ENCODE results near the gene ATP1B3.
"Not testable (repeated sequence)": the region's sequence is repeated elsewhere in the genome, so short reads cannot be mapped to it uniquely, and the experiment has no call there.

Gene ATP1B3

DNA sequence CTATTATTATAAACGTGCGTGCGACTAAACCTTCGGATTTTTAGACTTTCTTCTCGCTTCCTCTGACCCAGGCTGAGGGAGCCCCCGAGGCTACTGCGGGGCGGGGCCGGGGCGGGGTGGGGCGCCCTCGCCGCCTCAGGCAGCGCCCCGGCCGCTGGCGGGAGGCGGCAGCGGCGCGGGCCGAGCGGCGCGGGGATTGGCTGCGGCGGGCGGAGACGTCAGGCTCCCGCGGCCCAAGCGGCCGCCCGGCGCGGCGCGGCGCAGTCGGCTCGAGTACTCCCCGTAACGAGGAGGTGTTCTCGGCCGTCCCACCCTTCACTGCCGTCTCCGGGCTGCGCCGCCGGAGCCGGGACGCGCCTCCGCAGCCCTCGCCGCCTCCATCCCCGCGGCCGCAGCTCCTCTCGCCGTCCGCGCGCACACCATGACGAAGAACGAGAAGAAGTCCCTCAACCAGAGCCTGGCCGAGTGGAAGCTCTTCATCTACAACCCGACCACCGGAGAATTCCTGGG lies at the start of gene ATP1B3:
TSS of gene ATP1B3 (plus strand) at position 263 of the 510 bp plus-strand sequence. CDS start at position 422, 159 bp downstream.
- peak; percentile 80 to 81 for ATAC-seq

DNA sequence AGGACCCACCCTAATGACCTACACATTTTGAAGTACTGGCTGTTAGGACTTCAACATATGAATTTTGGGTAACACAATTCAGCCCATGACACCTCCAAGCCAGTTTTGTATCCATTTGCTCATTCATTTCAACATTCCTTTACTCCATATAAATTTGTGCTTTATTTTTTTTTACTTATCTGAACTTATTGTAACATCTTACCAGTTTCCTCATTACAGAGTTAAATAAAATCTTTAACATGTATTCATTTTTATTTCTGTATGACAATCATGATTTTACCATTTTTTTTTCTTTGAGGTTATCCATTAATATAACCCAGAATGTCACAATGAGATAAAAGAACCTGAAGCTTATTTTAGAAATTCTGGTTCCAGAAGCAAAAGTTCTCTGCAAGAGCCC lies 48.0 kb upstream of the ATP1B3 start:
- ATAC-seq: no peak

DNA sequence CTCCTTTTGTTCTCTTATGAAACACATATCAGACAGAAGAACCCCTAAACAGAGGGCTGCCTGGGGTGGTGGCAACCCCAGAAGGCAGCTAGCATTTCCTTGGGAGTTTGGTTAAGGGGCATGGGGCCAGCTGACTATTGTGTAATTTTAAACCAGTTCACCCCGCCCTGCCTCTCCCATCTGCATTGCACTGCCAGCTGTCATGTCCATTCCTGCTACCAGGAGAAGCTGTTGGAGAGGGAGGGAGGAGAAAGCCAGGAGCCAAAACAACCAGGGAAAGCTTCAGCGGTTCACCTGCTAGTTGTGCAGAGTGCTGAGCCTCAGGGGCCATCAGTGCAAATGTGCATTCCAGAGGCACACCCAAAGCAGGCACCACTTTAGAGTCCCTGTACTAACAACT lies 47.6 kb upstream of the ATP1B3 start:
- ATAC-seq: no peak

DNA sequence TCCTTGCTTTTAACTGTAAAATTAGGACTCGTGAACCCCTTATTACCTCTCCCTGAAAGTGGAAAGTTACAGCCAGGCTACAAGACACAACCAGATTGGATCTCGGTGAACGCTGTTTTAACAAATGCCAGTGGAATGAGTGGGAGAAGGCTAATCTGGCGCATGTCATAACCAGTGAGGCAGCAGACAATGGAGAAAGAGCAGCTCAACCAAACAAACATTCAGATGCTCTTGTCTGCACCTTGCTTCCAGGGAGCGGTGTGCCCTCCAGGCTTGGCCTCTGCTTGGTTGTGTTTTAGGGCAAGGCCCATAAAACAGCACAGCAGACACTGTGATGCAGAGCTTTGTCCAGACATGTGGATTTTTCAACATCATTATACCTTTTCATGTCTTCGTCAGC lies 45.9 kb upstream of the ATP1B3 start:
- no peak for ATAC-seq

DNA sequence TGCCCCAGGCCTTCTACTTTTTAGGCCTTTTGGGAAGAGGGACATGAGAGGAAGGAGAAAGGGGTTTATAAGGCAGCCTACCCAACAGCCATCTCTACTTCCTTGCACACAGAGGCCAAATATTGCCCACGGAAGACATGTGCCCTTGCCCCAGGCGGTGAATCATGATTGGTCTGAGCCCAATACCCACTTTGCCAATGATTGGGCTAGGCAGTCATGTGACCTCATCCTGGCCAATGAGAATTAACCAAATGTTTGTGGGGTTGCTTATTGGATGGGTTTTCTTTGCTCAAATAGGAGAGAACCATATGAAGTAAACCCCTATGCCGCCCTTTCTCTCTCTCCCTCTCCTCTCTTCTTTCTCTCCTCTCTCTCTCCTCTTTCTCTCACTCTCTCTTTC lies 42.2 kb upstream of the ATP1B3 start:
- ATAC-seq: no peak

DNA sequence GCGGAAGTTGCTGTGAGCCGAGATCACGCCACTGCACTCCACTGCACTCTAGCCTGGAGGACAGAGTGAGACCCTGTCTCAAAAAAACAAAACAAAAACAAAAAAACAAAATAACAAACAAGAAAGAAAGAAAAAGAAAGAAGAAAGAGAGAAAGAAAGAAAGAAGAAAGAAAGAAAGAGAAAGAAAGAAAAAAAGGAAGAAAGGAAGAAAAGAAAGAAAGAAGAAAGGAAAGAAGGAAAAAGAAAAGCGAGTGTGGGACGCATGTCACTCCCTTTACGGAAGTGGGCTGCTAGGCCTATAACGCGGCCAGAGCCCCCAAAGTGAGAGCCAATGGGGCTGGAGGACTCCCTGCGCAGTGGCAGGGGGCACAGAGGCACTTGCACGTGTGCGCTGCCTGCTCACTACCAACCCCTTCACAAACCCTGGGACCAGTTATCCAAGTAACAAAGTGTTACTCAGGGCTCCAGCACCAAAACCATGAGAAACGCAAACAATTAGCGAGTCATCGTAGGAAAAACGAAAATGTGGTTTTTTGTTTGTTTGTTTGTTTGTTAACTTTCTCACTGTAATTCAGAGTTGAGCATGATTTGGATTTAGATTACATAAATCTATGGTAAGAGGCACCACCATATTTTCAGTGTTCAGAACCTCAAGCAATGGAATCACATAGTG lies 40.8 kb upstream of the ATP1B3 start:
- ATAC-seq: no peak

DNA sequence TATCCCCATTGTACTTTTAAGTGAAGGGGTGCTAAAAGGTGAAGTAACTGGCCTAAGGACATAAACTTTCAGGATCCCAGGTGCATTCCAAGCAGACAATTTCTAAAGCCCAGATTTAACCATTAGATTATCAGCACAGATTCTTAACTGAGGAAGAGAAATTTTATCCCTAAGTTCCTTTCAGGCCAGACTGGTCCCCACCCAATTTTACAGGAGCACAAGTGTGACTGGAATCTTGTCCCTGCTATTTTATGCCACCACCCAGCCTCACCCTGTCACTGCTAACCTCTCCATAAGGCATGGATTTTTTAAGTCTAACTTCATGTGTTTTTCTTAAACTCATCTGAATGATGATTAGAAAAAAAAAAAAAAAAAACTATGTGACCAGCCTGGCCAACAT lies 37.1 kb upstream of the ATP1B3 start:
- ATAC-seq: no peak

DNA sequence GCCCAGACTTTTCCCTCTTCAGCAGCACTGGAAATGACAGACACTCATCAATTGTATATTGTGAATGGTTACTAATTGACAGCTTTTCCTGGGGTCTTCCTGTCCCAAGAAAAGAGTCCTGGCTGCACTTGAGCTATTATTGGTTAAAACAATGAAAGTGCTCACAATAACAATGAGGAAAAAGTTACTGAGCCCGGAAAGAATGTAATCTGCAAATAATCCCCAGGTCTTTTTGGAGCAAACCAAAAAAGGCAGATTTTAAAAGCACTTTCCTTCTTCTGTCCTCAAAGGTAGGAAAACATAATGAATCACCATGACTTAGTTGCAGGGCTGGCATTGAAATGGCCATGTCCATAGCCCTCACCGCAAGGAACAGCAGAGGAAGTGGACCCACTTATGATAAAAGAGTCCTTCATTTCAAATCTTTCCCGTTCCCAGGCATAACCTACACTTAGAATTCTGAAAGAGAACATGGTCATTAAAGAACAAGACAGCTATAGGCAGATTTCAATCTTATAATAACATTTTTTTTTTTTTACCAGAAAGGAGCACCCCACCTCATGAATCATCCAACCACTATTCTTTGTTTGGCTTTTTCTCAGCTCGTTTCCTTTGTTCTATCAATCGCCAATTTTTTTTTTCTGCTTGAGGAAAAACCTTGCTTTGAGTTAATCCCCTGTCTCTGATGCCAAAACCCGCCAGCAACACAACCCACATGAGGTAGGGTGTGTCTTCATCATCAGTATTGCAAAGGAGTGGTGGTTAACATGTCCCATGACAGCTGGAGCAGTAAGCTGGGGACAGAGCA lies 35.5 kb upstream of the ATP1B3 start:
- ATAC-seq: no peak

DNA sequence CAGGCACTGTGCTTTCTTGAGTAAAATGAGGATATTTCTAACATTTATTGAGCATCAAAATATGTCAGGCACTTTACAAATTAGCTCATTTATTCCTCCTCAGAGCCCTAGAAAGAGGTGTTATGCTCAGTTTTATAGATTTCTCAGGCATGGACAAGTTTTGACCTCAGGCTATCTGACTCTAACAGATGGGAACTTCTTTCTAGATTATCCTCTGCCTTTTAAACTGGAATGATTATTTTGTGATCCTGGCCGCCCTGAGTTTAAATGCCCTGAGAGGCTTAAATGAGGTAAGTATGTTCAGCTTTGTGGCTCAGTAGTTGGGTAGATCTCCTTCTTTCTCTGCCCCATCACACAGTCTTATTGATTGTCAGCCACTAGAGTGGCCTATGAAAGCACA lies 32.3 kb upstream of the ATP1B3 start:
- ATAC-seq: no peak

DNA sequence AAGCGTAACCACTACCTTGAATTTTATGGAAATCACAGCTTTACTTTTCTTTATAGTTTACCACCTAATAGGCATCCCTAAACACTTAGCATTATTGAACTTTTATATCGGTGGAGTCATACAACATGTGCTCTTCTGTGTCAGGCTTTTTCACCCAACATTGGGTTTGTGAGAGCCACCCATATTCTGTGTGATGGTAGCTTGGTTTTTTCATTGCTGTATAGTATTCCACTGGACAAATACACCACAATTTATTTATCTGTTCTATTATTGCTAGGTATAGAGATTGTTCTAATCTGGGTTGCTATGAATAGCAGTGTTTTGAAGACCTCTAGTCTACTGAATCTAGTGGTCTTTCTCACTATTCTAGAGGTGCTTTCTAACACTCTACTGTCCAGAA lies 31.6 kb upstream of the ATP1B3 start:
- ATAC-seq: no peak

DNA sequence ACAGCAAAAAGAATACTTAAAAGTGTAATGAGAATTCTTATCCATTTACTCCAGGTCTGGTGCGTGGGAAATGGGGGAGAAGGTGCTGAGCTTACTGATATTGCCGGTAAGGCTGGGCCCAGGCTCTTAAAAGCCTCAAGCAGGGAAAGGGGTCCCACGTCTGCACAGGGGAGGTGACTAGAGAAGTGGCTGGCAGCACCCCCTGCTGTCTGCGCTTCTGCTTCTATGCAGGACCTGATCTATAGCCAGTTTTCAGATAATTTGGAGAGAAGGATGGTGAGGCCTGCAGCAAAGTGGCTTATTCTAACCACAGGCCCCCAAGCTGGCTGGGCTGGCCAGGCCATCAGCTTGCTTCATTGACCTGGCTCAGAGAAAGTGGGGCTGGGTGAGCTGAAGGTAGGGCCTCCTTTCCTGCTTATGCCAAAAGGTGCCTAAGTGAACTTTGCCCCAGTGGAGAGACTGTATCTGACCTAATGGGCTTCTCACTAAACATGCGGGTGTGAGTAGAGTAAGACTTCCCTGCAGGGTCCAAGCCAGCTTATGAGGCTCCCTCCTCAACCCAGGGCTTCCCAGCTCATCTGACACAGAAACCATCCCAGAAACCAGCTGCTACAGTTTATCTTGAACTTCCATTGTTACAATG lies 30.9 kb upstream of the ATP1B3 start:
- peak in 1 of 2 donors; percentile 41 for ATAC-seq

GRCh38 chr3:141846050-141846433 lies 30.4 kb upstream of the ATP1B3 start:
- no peak for ATAC-seq

DNA sequence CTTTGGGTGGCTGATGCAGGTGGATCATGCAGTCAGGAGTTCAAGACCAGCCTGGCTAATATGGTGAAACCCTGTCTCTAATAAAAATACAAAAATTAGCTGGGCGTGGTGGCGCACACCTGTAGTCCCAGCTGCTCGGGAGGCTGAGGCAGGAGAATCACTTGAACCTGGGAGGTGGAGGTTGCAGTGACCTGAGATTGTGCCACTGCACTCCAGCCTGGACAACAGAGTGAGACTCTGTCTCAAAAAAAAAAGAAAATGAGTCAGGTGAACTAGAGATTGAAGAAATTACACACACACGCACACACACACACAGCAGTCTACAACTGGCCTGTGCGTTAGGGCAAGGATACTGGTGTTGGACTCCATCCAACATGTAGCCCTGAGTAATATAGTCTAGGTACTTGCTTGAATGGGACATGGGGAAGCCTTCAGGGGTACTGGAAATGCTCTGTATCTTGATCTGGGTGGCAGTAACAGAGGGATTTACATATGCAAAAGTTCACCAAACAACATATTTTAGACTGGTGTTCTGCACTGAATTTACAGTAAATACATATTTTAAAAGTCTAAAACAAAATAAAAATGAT lies 28.2 kb upstream of the ATP1B3 start:
- not testable (repeated sequence) for ATAC-seq

DNA sequence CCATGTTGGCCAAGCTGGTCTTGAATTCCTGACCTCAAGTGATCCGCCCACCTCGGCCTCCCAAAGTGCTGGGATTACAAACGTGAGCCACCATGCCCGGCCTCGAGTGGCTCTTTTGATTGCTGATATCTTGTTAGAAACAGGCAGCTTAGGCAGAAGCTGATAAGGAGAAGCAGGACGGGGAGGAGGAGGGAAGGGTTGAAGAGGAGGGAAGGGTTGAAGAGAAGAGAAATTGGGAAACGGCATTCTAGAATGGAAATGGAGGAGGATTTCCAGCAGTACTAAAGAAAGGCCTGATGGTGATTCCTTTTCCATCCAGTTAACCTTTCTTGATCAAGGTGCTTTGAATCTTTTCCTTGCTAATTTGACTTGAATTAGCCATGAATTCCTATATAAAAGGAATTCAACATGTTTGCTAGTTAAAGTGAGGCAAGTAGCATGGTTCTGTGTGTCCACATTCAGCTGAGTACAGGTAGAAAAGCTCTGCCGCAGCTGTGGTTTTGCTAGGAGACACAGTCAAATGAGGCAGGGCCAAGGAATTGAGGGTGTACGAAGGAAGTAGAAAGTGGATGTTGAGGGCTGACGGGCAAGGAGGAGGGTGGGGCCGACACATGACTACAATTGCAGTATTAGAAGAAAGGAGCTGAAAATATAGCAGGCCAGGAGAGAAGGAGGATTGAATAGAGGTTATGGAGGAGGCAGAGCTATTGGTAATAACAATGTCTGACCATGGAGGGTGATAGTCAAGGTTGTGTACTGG lies 27.2 kb upstream of the ATP1B3 start:
- ATAC-seq: no peak

DNA sequence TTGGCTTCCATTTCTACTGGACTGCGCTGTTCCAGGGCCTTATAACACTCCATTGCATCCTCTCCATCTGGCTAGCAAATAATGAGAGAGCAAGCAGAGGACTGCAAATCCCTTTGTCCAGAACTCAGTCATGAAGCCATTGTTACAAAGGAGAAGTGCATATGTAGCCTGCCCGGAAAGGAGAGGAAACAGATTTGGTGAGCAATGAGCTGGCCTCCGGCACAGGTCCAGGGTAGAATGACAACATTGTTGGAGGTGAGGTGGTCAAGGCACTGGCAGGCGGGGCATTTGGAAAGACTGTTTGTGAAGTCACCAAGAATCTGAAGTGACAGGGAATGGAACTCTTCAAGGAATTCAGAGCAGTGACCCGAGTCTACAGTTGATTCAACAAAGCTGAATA lies 25.0 kb upstream of the ATP1B3 start:
- no peak for ATAC-seq

GRCh38 chr3:141853081-141853601 lies 23.3 kb upstream of the ATP1B3 start:
- ATAC-seq: no peak

- no peak for ATAC-seq
Observed at GRCh38 chr3:141853629-141854168, 22.7 kb upstream of the ATP1B3 start.

- no peak for ATAC-seq
Observed at GRCh38 chr3:141854599-141854998, 21.8 kb upstream of the ATP1B3 start.

DNA sequence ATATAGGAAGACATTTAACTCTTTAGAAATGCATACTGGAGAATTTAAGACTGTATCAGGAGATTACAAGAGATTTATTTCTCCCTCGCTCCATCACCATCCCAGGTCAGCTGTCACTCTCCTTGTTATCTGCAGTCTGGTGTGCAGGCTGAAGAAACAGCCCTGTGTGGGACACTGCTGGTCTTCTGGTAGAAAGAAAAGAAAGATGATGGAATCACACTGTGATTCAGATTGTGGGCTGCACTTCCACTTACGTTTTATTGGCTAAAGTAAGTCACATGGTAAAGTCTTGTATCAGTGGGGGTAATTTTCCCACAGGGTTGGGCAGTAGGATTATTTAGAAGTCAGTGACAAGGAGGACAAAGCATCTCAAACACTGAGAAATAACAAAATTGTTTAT lies 18.1 kb upstream of the ATP1B3 start:
- ATAC-seq: no peak

DNA sequence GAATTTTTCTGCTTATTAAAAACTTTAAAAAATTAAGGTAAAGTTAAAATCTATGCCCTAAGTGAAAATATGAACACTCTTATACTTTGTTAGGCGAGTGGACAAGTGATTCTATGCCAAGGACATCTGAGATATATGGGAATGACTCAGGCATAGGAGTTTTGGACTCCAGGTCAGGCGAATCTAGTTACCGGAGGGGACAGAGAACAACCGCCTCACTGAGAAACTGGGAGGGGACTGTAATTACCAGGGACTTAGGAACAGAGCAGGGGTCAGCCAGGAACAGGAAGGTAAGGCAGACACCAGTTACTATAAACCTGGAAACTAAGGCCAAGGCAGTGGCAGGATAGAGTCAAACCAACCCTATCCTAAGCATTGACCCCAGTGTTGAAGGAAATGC lies 16.8 kb upstream of the ATP1B3 start:
- no peak for ATAC-seq

DNA sequence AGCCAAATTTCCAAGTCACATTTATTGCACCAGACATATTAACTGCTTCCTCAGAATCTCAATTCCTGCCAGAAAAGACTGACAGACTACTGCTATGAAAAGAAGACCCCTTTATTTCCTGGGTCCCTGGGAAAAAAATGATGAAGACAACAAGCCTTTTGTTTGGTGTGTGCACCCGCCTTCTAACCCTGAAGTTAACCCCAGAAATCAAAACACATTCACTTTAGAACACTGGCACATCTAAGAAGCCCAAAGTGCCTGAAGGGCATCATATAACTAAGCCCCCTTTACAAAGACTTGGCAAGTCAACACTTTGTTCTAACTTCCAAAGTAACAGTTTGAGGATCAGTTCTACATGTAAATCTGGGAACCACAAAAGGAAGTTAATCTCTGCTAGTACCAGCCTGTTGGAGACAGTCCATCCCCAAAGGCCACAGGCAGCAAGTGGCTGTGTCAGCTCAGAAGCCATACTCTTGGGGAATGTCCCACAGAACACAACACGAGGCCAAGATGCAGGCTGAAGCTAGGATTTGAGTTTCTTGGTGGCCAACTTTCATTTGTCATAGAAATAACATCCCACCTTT lies 16.3 kb upstream of the ATP1B3 start:
- ATAC-seq: no peak
